GM12878 (cell line): ENCODE results near the gene OGFOD3.

Experiments
- HDGF ChIP-seq: fragments of 450-650 bp; IDR thresholded peaks from 2 replicates; pipeline ENCODE4 v1.6.1; 2016; ENCODE audit warnings: antibody characterized with exemption
- POLR2A ChIP-seq: IDR thresholded peaks from 2 replicates; pipeline ENCODE4 v1.6.1; 2011; ENCODE audit warnings: low read depth, mild to moderate bottlenecking, low read length
- REST ChIP-seq: IDR thresholded peaks from 2 replicates; pipeline ENCODE4 v1.6.1; 2012; ENCODE audit warnings: mild to moderate bottlenecking, low read depth, low read length
- RFX5 ChIP-seq: IDR thresholded peaks from 2 replicates; pipeline ENCODE4 v1.6.1; 2011; ENCODE audit warnings: low read depth, low read length, improper control_type of control experiment
- YY1 ChIP-seq: IDR thresholded peaks from 2 replicates; pipeline ENCODE4 v1.6.1; 2011; ENCODE audit warnings: low read depth, mild to moderate bottlenecking, low read length
- ZNF274 ChIP-seq: IDR thresholded peaks from one replicate; pipeline ENCODE4 v1.8.0; 2011; ENCODE audit not compliant: insufficient read length, insufficient read depth
- TF ChIP-seq, protein P1 (sequence below), 3 experiments: IDR thresholded peaks in 2 of 3; conservative IDR thresholded peaks in 1 of 3; 2 replicates each; pipeline ENCODE4 v1.5.1; 2011; ENCODE audit warnings: low read depth in 3 of 3, low read length in 3 of 3, mild to moderate bottlenecking in 3 of 3, control low read depth in 2 of 3, moderate library complexity in 2 of 3, inconsistent platforms in 1 of 3, mixed read lengths in 1 of 3; ENCODE audit not compliant: control insufficient read depth in 2 of 3, insufficient read depth in 1 of 3; ENCODE audit errors: extremely low read depth in 1 of 3
- TF ChIP-seq, protein P2 (sequence below): fragments of 450-650 bp; conservative IDR thresholded peaks from 2 replicates; pipeline ENCODE4 v1.6.1; 2017; ENCODE audit warnings: mild to moderate bottlenecking, moderate library complexity

- TF ChIP-seq, protein P1, sequence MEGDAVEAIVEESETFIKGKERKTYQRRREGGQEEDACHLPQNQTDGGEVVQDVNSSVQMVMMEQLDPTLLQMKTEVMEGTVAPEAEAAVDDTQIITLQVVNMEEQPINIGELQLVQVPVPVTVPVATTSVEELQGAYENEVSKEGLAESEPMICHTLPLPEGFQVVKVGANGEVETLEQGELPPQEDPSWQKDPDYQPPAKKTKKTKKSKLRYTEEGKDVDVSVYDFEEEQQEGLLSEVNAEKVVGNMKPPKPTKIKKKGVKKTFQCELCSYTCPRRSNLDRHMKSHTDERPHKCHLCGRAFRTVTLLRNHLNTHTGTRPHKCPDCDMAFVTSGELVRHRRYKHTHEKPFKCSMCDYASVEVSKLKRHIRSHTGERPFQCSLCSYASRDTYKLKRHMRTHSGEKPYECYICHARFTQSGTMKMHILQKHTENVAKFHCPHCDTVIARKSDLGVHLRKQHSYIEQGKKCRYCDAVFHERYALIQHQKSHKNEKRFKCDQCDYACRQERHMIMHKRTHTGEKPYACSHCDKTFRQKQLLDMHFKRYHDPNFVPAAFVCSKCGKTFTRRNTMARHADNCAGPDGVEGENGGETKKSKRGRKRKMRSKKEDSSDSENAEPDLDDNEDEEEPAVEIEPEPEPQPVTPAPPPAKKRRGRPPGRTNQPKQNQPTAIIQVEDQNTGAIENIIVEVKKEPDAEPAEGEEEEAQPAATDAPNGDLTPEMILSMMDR (IDR thresholded peaks at IDR 0.05 in 2 of 3, conservative IDR thresholded peaks at IDR 0.05 in 1 of 3; ENCODE audit: control insufficient read depth in 2 of 3, extremely low read depth in 1 of 3, insufficient read depth in 1 of 3, low read depth in 3 of 3, low read length in 3 of 3): no peak
- TF ChIP-seq HDGF: no peak
- no peak for TF ChIP-seq POLR2A
- TF ChIP-seq, protein P2, sequence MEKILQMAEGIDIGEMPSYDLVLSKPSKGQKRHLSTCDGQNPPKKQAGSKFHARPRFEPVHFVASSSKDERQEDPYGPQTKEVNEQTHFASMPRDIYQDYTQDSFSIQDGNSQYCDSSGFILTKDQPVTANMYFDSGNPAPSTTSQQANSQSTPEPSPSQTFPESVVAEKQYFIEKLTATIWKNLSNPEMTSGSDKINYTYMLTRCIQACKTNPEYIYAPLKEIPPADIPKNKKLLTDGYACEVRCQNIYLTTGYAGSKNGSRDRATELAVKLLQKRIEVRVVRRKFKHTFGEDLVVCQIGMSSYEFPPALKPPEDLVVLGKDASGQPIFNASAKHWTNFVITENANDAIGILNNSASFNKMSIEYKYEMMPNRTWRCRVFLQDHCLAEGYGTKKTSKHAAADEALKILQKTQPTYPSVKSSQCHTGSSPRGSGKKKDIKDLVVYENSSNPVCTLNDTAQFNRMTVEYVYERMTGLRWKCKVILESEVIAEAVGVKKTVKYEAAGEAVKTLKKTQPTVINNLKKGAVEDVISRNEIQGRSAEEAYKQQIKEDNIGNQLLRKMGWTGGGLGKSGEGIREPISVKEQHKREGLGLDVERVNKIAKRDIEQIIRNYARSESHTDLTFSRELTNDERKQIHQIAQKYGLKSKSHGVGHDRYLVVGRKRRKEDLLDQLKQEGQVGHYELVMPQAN: no peak
- TF ChIP-seq RFX5: no peak
- no peak for TF ChIP-seq REST
- no peak for TF ChIP-seq ZNF274
- TF ChIP-seq YY1: no peak
These were observed 52.6 kb downstream of the OGFOD3 start for GRCh38 chr17:82365606-82366295.
